Body of pancreas (tissue), 4 donors: ENCODE data around the gene MICU1.

Source experiments
- POLR2A ChIP-seq, 3 donors: fragments of 450-650 bp; IDR thresholded peaks; one replicate each; pipeline ENCODE4 v1.6.1; 2016; ENCODE audit warnings: antibody characterized with exemption in 3 of 3, mild to moderate bottlenecking in 2 of 3
- TF ChIP-seq, protein P1 (sequence below), 7 experiments: fragments of 450-650 bp in 4 of 7; fragments of 200-600 bp in 3 of 7; sonication (generic) in 3 of 7; IDR thresholded peaks; one replicate each; pipeline ENCODE4 v1.5.1; 2016 to 2019; ENCODE audit warnings: antibody characterized with exemption in 7 of 7

DNA sequence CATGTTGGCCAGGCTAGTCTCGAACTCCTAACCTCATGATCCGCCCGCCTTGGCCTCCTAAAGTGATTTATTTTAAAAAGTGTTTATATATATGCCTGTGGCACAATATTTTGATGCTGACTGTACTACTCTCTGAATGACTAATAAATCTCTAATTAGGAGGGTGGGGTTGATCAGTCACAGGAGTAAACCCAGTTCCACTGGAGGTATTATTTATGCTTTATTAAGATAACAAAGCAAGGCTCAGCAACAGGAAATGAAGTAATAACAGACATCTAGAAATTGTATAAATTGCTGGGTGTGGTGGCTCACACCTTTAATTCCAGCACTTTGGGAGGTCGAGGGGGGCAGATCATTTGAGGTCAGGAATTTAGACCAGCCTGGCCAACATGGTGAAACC lies 40.0 kb upstream of the MICU1 start:
- no peak for TF ChIP-seq POLR2A (IDR thresholded peaks at IDR 0.05)
- TF ChIP-seq, protein P1, sequence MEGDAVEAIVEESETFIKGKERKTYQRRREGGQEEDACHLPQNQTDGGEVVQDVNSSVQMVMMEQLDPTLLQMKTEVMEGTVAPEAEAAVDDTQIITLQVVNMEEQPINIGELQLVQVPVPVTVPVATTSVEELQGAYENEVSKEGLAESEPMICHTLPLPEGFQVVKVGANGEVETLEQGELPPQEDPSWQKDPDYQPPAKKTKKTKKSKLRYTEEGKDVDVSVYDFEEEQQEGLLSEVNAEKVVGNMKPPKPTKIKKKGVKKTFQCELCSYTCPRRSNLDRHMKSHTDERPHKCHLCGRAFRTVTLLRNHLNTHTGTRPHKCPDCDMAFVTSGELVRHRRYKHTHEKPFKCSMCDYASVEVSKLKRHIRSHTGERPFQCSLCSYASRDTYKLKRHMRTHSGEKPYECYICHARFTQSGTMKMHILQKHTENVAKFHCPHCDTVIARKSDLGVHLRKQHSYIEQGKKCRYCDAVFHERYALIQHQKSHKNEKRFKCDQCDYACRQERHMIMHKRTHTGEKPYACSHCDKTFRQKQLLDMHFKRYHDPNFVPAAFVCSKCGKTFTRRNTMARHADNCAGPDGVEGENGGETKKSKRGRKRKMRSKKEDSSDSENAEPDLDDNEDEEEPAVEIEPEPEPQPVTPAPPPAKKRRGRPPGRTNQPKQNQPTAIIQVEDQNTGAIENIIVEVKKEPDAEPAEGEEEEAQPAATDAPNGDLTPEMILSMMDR (IDR thresholded peaks at IDR 0.05) = no peak
